ENCODE measurements around the gene COX6A1.

DNA sequence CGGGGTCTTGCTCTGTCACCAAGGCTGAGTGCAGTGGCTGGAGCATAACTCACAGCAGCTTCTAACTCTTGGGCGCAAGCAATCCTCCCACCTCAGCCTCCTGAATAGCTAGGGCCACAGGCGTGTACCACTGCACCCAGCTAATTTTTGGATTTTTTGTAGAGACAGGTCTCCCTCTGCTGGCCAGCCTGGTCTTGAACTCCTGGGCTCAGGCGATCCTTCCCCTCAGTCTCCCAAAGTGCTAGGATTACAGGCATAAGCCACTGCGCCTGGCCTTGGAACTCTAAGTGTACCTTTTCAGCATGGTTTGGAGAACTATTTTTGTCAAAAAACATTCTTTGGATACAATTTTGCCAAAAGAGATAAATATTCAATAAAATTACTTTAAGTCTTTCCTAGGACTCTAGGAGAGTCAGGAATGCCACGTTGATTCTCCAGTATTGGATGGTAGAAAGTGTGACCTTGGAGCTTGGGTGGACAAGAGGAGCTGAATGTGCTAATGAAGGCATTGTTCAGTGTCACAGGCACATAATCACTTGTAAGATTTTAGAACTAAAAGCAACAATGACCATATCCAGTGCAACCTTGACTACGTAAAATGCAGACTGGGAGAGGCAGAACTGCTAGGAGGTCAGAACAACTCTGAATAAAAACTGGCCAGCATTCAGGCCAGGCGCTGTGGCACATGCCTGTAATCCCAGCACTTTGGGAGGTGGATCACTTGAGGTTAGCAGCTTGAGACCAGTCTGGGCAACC lies 28.8 kb downstream of the COX6A1 start:
- TF ChIP-seq, protein P1, sequence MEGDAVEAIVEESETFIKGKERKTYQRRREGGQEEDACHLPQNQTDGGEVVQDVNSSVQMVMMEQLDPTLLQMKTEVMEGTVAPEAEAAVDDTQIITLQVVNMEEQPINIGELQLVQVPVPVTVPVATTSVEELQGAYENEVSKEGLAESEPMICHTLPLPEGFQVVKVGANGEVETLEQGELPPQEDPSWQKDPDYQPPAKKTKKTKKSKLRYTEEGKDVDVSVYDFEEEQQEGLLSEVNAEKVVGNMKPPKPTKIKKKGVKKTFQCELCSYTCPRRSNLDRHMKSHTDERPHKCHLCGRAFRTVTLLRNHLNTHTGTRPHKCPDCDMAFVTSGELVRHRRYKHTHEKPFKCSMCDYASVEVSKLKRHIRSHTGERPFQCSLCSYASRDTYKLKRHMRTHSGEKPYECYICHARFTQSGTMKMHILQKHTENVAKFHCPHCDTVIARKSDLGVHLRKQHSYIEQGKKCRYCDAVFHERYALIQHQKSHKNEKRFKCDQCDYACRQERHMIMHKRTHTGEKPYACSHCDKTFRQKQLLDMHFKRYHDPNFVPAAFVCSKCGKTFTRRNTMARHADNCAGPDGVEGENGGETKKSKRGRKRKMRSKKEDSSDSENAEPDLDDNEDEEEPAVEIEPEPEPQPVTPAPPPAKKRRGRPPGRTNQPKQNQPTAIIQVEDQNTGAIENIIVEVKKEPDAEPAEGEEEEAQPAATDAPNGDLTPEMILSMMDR (IDR thresholded peaks at IDR 0.05): peak; percentile 30 to 51 (median 46)
- TF ChIP-seq POLR2A (IDR thresholded peaks at IDR 0.05): no peak

All from testis (tissue), 2 donors.